SK-N-SH (cell line): ENCODE measurements around the gene VTN. TPM values are rescaled to one million over a fixed set of nuclear protein-coding genes. Genes with fewer than 3 reads are reported as not detected.

ENCODE experiments used
- CTCF ChIA-PET: fragments of 300-600, 350-600 bp; formaldehyde crosslinking; extraction: SDS; loops from one replicate; lab custom pipeline; 2021; lab: Yijun Ruan, JAX
- POLR2A ChIA-PET: fragments of 350-600 bp; sonication (Branson Sonifier 250); formaldehyde crosslinking; extraction: SDS; loops from one replicate; lab custom pipeline; 2020; ENCODE audit warnings: antibody characterized with exemption, inconsistent platforms; lab: Yijun Ruan, JAX
- DNase-seq: peaks from one replicate; pipeline ENCODE4 v3.0.0; 2012
- H2AFZ ChIP-seq: fragments of 200-600 bp; sonication (generic); 2 replicates; pipeline ENCODE4 v1.8.1; 2016; ENCODE audit warnings: antibody characterized with exemption, mild to moderate bottlenecking, low read depth
- H3F3A ChIP-seq: fragments of 200-600 bp; sonication (generic); replicated peaks from 2 replicates; pipeline ENCODE3; 2016; ENCODE audit warnings: antibody characterized with exemption, mild to moderate bottlenecking; ENCODE audit not compliant: insufficient read depth
- H3K27ac ChIP-seq, 2 experiments: fragments of 200-500 bp in 1 of 2; fragments of 200-600 bp in 1 of 2; sonication (Bioruptor generic) in 1 of 2; sonication (generic), shearing (Covaris generic) in 1 of 2; 2 replicates each; pipeline versions ENCODE4 v1.5.1 to v1.6.1; 2014 to 2016; ENCODE audit warnings: low read depth in 2 of 2, inconsistent platforms in 1 of 2, low read length in 1 of 2, mild to moderate bottlenecking in 1 of 2, mixed read lengths in 1 of 2
- H3K27me3 ChIP-seq: fragments of 200-600 bp; sonication (generic), shearing (Covaris generic); 2 replicates; pipeline ENCODE4 v1.6.1; 2016; ENCODE audit warnings: mixed run types; ENCODE audit not compliant: insufficient read depth
- H3K36me3 ChIP-seq, 2 experiments: fragments of 200-500 bp in 1 of 2; fragments of 200-600 bp in 1 of 2; sonication (Bioruptor generic) in 1 of 2; sonication (generic) in 1 of 2; replicated peaks in 1 of 2; 2 replicates each; pipeline versions ENCODE3 to v1.5.1; 2014 to 2016; ENCODE audit warnings: low read length in 1 of 2, mild to moderate bottlenecking in 1 of 2; ENCODE audit not compliant: insufficient read depth in 2 of 2, control insufficient read depth in 1 of 2
- H3K4me1 ChIP-seq, 2 experiments: fragments of 200-500 bp in 1 of 2; fragments of 200-600 bp in 1 of 2; sonication (Bioruptor generic) in 1 of 2; sonication (generic), shearing (Covaris generic) in 1 of 2; 2 replicates each; pipeline versions ENCODE4 v1.5.1 to v1.6.1; 2014 to 2016; ENCODE audit warnings: low read depth in 1 of 2, low read length in 1 of 2, mixed run types in 1 of 2; ENCODE audit not compliant: insufficient read depth in 2 of 2, control insufficient read depth in 1 of 2
- H3K4me2 ChIP-seq: fragments of 200-600 bp; sonication (generic), shearing (Covaris generic); 2 replicates; pipeline ENCODE4 v1.6.1; 2017; ENCODE audit warnings: mixed run types
- H3K4me3 ChIP-seq, 2 experiments: fragments of 200-500 bp in 1 of 2; fragments of 200-600 bp in 1 of 2; sonication (Bioruptor generic) in 1 of 2; sonication (generic), shearing (Covaris generic) in 1 of 2; 2 replicates each; pipeline versions ENCODE4 v1.5.1 to v1.8.1; 2014 to 2016; ENCODE audit warnings: low read depth in 2 of 2, inconsistent platforms in 1 of 2, low read length in 1 of 2, mild to moderate bottlenecking in 1 of 2, mixed read lengths in 1 of 2, moderate library complexity in 1 of 2
- H3K79me2 ChIP-seq: fragments of 200-600 bp; sonication (generic); 2 replicates; pipeline ENCODE4 v1.8.1; 2017; ENCODE audit warnings: mild to moderate bottlenecking; ENCODE audit not compliant: insufficient read depth
- H3K9ac ChIP-seq: fragments of 200-600 bp; sonication (generic); 2 replicates; pipeline ENCODE4 v1.6.1; 2017; ENCODE audit warnings: mixed run types
- H3K9me2 ChIP-seq: fragments of 200-600 bp; sonication (generic); 2 replicates; pipeline ENCODE4 v1.6.1; 2017; ENCODE audit warnings: mixed run types
- H3K9me3 ChIP-seq: fragments of 200-600 bp; sonication (generic); 2 replicates; pipeline ENCODE4 v1.6.1; 2017; ENCODE audit warnings: mixed run types, mild to moderate bottlenecking, moderate library complexity
- H4K20me1 ChIP-seq: fragments of 200-600 bp; sonication (generic); 2 replicates; pipeline ENCODE4 v1.6.1; 2017; ENCODE audit warnings: mild to moderate bottlenecking, mixed run types; ENCODE audit not compliant: insufficient read depth
- CTCF ChIP-seq: fragments of 200-600 bp; sonication (generic); IDR thresholded peaks from 2 replicates; pipeline ENCODE4 v1.6.1; 2017; ENCODE audit warnings: antibody characterized with exemption, mild to moderate bottlenecking, moderate library complexity
- ELF1 ChIP-seq: IDR thresholded peaks from 2 replicates; pipeline ENCODE4 v1.4.0; 2012
- EZH2phosphoT487 ChIP-seq: fragments of 200-600 bp; sonication (generic); IDR thresholded peaks from 2 replicates; pipeline ENCODE4 v1.6.1; 2017; ENCODE audit warnings: low read depth, mixed run types, mild to moderate bottlenecking, antibody characterized with exemption, moderate library complexity, borderline replicate concordance
- FOXM1 ChIP-seq: IDR thresholded peaks from 2 replicates; pipeline ENCODE4 v1.4.0; 2012; ENCODE audit warnings: low read depth, mild to moderate bottlenecking
- GABPA ChIP-seq: IDR thresholded peaks from 2 replicates; pipeline ENCODE4 v1.4.0; 2012; ENCODE audit warnings: low read depth, mild to moderate bottlenecking
- GATA2 ChIP-seq: sonication (generic); formaldehyde crosslinking; IDR thresholded peaks from 2 replicates; pipeline ENCODE4 v1.5.0; 2020; ENCODE audit warnings: mild to moderate bottlenecking, missing genetic modification reagents
- IRF3 ChIP-seq: fragments of 150-350 bp; IDR thresholded peaks from 2 replicates; pipeline ENCODE4 v1.6.1; 2016; ENCODE audit warnings: mild to moderate bottlenecking, low read depth, low read length
- JUND ChIP-seq: IDR thresholded peaks from 2 replicates; pipeline ENCODE4 v1.4.0; 2012
- NRF1 ChIP-seq: IDR thresholded peaks from 2 replicates; pipeline ENCODE4 v1.6.1; 2012; ENCODE audit warnings: low read depth, mild to moderate bottlenecking, low read length
- POLR2AphosphoS5 ChIP-seq: IDR thresholded peaks from 2 replicates; pipeline ENCODE4 v1.6.1; 2012; ENCODE audit warnings: low read depth, low read length
- RAD21 ChIP-seq: IDR thresholded peaks from 2 replicates; pipeline ENCODE4 v1.6.1; 2012; ENCODE audit warnings: mild to moderate bottlenecking, low read length
- RXRA ChIP-seq: IDR thresholded peaks from 2 replicates; pipeline ENCODE4 v1.4.0; 2012; ENCODE audit warnings: low read depth, mild to moderate bottlenecking, borderline replicate concordance
- SIN3A ChIP-seq: IDR thresholded peaks from 2 replicates; pipeline ENCODE4 v1.6.1; 2012; ENCODE audit warnings: low read depth, mild to moderate bottlenecking, low read length, moderate library complexity, borderline replicate concordance
- SMC3 ChIP-seq: IDR thresholded peaks from 2 replicates; pipeline ENCODE4 v1.6.1; 2012; ENCODE audit warnings: low read depth, low read length, improper control_type of control experiment
- TAF1 ChIP-seq: IDR thresholded peaks from 2 replicates; pipeline ENCODE4 v1.6.1; 2012; ENCODE audit warnings: low read depth, mild to moderate bottlenecking, low read length, moderate library complexity, borderline replicate concordance
- TEAD4 ChIP-seq: IDR thresholded peaks from 2 replicates; pipeline ENCODE4 v1.4.0; 2012; ENCODE audit warnings: mild to moderate bottlenecking, borderline replicate concordance; ENCODE audit not compliant: insufficient read depth
- USF1 ChIP-seq: IDR thresholded peaks from 2 replicates; pipeline ENCODE4 v1.4.0; 2012; ENCODE audit warnings: low read depth, borderline replicate concordance
- ZBTB33 ChIP-seq: IDR thresholded peaks from 2 replicates; pipeline ENCODE4 v1.4.0; 2012; ENCODE audit warnings: low read depth, borderline replicate concordance
- WGBS: methylation state at CpG from one replicate; pipeline ENCODE4 v1.1.6; 2017; ENCODE audit warnings: low lambda C conversion rate; 5-methylcytosine and 5-hydroxymethylcytosine counted together
- polyA plus RNA-seq, 3 experiments: library from polyadenylated mRNA; depleted of rRNA; stranded (reverse); fragments of >200 nt; gene quantifications; 2 replicates each; pipeline ENCODE4 v1.2.3, GENCODE V29; 2012

The VTN gene
- polyA plus RNA-seq, 1 of the 3 experiments (the other 2 are of a cell fraction) = 1.2 TPM

- TF ChIP-seq NRF1 = no peak
- TF ChIP-seq CTCF = no peak
- TF ChIP-seq IRF3 = no peak
- TF ChIP-seq TEAD4 = peak; percentile 82
- no peak for TF ChIP-seq TAF1
- TF ChIP-seq USF1 = no peak
These were observed 22.7 kb downstream of the VTN start (continued) for GRCh38 chr17:28347261-28347891.

GRCh38 chr17:28346746-28347246 is 23.3 kb downstream of the VTN start:
- Histone ChIP-seq H4K20me1 (no peaks in the 10 kb centered on the region), H3K36me3 (peaks cover 62 to 82% of the 10 kb centered on the region in 2 experiments), H3K9me3 (no peaks in the 10 kb centered on the region), H3K27me3 (no peaks in the 10 kb centered on the region), H3K79me2 (peaks cover 7% of the 10 kb centered on the region; the same call in 1 of the 2 replicates), H2AFZ (no peak overlapping the region), H3F3A (peaks cover 43% of the 10 kb centered on the region), H3K9me2 (no peaks in the 10 kb centered on the region), H3K9ac (peak overlapping the region; percentile 5; the same call in 1 of the 2 replicates), H3K4me1 (peaks cover 9 to 23% of the 10 kb centered on the region in 2 experiments), H3K4me2 (peak overlapping the region; percentile 53), H3K4me3 (no peak overlapping the region), H3K27ac (peak overlapping the region; percentile 80 to 83)
- POLR2A ChIA-PET = interaction anchor here (0.9 to 2.9 kb wide), 4 partner anchors 8 to 11 kb away, joined by 3 to 15 read pairs (median 9); partner anchors contain the start of genes IFT20, POLDIP2 and TNFAIP1
- CTCF ChIA-PET = interaction anchor here (0.8 to 2.0 kb wide), 4 partner anchors 11 to 118 kb away, joined by 3 to 8 read pairs (median 4); partner anchors contain the start of genes IFT20, POLDIP2 and TNFAIP1
- 74% methylated on average over 7 of the region's 7 CpGs for WGBS
- DNase-seq = peak; percentile 39
- no peak for TF ChIP-seq ELF1
- TF ChIP-seq NRF1 = no peak
- no peak for TF ChIP-seq USF1
- no peak for TF ChIP-seq EZH2phosphoT487
- TF ChIP-seq GABPA = no peak
- TF ChIP-seq JUND = 0 out of 2 replicates have a peak, but pooled peaks have one; percentile 15
- no peak for TF ChIP-seq IRF3
- TF ChIP-seq RXRA = no peak
- no peak for TF ChIP-seq TAF1
- TF ChIP-seq ZBTB33 = no peak
- TF ChIP-seq POLR2AphosphoS5 = no peak
- peak; percentile 23; the same call in 1 of the 2 replicates for TF ChIP-seq RAD21
- TF ChIP-seq GATA2 (CRISPR knock-in tag) = no peak
- no peak for TF ChIP-seq FOXM1
- TF ChIP-seq SMC3 = peak; percentile 1; the same call in 1 of the 2 replicates
- no peak for TF ChIP-seq SIN3A
